Stimulated activated CD4-positive, alpha-beta T cell treated with anti-CD3 and anti-CD28 coated beads, Interleukin-1b, Interleukin-23, amount 100 ng/mL, for 1 hour (primary cell): ENCODE data around the gene APBB1.

Source experiments
- DNase-seq, 2 donors: peaks; one replicate each; pipeline ENCODE4 v3.0.0-alpha.2; 2020; ENCODE audit warnings: low read depth in 2 of 2

The APBB1 gene

GRCh38 chr11:6351782-6352382 lies 67.0 kb downstream of the APBB1 start:
- no peak for DNase-seq

- no peak for DNase-seq
Observed at GRCh38 chr11:6350486-6350885, 68.4 kb downstream of the APBB1 start.

DNA sequence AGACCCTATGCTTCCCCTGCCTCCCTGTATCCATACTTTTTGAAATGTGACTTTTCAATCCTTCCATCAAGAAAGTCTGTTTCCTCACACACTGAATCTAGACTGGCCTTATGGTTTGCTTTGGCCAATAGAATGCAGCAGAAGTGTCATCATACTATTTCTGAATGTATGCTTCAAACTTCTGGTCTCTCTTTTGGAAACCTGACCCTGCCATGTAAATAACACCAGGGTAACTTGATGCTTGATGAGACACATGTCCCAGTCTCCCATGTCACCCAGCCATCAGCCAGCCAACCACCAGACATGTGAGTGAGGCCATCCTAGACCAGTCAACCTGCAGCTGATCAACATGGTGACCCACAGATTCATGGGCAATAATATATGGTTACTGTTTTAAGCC lies 68.9 kb downstream of the APBB1 start:
- DNase-seq = no peak

DNA sequence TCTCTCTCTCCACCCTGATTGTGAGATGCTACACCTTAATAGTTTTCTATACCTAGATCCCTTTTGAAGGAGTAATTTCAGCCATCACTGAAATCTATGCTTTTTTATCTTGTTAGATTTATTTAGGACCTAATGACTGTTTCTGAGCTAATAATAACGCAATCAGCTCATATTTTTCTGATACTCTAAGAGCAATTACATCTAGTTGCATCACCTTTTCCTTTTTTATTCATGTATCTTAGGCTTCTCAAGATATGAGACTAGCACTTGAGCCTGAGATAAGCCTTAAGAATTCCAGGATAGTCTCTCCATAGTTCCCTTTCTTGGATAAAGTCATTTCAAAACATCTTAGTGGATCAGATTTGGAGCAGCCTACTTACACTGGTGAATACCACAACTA lies 73.5 kb downstream of the APBB1 start:
- DNase-seq = no peak
